ENCODE measurements around the gene NUP210L.
"Not testable (repeated sequence)": the region's sequence is repeated elsewhere in the genome, so short reads cannot be mapped to it uniquely, and the experiment has no call there.

NUP210L gene

DNA sequence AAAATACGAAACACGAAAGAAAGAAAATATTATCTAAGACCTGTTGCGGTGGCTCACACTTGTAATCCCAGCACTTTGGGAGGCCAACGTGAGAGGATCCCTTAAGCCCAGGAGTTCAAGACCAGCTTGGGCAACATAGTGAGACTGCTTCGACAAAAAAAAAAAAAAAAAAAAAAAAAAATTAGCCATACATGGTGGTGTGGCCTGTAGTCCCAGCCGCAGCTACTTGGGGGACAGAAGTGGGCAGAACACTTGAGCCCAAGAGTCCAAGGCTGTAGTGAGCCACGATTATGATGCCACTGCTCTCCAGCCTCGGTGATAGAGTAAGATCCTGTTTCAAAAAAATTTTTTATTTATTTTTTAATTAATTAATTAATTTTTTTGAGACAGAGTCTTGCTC is 167.3 kb downstream of the NUP210L start:
- DNase-seq, result no peak

DNA sequence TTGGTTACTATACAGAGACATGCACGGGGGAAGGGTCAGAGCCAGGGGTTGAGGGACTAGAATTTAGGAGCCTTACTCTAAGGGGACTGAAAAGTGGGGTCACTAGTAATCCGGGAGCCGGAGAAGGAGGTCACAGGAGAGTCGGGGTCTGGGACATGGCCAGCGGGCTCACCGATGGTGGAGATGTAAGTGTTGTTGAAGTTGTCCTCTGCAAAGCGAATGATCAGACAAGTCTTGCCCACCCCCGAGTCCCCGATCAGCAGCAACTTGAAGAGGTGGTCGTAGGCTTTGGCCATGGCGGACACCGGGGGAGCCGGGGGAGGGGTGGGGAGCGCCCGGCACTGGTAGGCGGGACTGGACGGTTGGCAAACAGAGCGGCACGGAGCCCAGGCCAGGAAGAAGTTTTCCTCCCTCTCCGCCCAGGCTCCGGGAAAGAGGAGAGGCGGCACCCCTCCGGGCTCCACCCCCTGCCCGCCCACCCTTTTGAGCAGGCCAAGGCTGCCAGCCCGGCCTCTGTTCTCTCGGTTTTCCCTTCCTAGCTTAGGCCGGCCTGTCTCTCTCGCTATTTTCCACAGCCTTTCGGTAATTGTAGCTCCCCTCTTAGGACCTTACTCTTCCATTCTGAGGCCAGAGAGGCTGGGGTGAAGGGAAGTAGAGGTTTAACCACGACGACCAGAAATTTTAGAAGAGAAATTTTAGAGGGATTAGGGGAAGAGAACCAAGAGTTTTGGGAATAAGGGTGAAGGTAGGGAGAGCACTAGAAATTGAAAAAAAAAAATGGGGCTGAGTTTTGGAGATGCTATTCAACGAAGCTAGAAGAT is 168.7 kb downstream of the NUP210L start, which contains the start of gene RAB13:
RAB13 (minus strand) TSS at position 399 of the 821 bp plus-strand sequence; CDS start at position 296, 103 bp downstream.
- DNase-seq, result no peak

DNA sequence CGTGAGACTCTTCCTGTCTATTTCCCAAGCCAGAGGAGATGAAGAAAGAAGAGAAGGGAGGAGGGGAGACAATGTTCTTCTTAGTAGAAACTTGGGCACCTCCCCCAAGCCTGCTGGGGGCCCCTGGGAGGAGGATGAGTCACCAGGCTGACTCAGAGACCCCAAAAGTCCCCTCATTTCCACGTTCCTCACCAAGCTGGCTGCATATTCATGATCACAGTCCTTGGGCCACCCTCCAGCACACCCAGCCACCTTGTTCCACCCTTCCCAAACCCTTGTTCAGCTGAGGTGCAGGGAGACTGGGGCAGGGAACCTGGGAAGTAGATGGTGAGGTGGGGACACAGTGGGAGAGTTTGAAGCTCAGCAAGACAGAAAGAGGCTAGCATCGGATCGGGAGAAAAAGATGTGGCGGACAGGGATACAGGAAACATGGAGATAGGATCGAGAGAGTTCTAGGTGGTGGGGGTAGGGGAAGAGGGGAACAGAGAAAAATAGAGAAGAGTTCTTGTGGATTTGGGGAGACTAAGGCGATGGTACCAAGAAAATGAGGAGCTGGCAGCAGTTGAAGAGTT is 169.4 kb downstream of the NUP210L start:
- peak; percentile 50 to 61 for DNase-seq

DNA sequence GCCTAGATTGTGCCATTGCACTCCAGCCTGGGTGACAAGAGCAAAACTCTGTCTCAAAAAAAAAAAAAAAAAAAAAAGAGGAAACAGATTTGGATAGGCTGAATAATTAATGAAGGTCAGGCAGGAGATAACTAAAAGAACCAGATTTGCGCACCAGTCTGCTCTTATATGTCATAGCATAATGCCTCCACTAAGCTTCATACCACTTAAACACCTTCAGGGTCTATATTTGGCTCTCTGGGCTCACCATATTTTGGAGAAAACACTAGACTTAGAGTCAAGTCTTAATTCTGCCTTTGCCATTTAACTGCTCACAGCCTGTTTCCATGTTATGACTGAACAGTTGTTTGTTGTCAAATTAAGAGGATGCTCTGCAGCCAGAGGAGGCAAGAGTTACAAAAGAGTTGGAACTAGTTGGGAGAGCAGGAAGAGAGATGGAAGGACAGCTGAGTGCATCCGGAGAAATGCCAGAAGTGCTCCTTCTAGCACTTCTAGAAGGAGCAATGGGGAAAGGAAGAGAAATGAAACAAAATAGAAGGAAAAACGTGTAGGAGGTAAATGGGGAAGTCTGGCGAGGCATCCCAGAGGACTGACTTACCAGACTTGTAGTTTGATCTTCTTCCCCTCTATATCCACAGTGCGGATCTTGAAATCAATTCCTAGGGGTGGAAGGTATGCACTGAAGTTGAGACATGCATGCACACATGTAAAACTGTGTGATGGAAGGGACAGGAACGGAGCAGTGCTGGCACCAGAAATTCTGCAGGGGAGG is 170.6 kb downstream of the NUP210L start:
- DNase-seq, result no peak

DNA sequence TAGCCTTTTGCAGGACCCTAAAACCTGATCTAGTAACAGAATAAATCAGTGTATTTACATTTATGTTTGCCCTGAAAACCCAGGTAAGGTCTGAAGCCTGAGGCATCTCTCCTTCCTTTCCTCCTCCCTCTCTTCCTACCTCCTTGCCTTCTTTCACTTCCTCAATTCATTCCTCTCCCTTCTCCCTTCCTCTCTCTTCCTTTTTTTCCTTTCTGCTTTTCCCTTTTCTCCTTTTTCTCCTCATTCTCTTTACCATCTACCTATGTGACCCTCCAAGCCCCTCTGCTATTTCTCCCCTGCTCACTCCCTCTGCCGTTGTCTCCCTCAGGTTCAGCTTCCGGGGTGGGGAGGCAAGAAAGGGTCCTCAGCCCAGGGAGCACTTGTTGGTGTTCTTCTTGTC is 173.1 kb downstream of the NUP210L start:
- DNase-seq, result not testable (repeated sequence)

DNA sequence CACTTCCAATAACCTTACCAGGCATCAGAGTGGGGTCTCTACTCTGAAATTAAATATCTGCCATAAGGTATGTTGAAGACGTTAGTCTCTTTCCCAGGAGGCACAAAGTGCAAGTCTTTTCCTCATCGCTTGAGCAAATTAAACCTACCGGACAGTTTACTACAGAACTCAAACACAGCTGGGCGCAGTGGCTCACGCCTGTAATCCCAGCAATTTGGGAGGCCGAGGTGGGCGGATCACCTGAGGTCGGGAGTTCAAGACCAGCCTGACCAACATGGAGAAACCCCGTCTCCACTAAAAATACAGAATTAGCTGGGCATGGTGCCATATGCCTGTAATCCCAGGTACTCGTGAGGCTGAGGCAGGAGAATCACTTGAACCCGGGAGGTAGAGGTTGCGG is 175.8 kb downstream of the NUP210L start:
- DNase-seq, result not testable (repeated sequence)

DNA sequence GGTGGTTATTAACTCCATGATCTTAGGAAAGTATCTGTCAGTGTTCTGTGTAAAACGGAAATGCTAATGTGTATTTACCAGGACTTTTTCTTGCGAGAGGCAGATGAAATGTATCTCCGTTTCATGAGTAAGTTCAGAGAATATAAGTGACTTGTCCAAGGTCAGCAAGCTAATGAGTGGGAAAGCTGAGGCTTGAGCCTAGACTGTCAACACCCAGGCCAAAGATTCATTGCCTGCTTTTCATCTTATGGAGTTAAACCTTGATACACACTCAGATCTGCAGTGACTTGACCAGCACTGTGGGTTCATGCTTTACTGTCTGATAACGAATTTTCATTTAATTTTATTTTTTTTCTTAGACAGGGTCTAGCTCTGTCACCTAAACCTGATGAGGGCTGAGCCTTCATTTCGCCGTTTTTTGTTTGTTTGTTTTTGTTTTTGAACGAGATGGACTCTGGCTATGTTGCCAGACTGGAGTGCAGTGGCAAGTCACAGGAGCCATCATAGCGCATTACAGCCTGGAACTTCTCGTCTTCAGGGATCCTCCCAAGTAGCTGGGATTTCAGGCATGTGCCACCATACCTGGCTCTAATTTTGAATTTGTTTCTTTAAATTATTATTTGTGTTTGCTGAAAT is 176.5 kb downstream of the NUP210L start:
- no peak for DNase-seq

DNA sequence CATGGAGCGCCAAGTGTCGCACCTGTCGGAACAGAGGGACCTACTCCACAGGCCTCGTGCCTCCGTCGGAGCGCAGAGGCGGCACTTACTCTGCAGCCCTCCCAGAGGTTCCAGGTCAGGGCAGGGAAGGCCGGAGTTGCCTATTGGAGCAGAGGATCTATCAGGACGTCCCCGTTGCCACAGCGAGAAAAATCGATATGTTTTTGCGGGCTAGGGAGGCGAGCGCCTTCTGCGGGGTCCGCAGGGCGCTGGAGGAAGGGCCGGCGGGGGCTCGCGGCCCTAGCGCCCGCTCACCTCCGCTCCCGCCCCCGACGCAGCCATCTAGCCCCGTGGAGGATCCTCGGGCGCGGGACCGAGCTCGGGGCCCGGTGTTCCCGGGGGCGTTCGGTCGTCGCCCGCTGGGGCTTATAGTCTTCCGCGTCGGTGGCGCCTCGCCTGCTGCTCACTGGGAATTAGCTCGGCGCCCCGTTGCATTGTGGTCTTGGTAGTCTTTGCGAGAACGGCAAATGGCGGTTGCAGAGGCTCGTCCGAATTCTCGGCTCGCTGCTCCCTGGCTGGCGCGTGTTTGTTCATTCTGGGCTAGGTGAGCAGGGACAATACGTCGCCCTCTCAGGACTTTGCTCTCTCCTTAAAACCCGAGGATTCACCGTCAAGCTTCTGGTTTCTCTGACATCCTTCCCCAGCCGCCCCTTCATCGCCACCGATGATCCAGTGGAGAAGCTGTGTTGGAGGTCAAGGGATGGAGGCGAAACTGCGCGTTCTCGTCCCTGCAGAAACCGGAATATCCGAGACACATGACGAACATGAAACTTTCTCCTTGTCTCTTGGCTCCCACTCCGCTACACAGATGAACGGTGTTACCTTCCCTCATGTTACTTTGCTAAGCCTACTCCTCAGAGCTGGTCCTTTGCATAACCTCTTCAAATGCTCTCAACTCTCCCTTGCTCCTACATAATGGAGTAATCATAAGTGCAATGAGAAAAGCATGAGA is 177.3 kb downstream of the NUP210L start, which contains the start of gene JTB:
JTB (minus strand) TSS at position 425 of the 991 bp plus-strand sequence; CDS start at position 3, 422 bp downstream.
- peak; percentile 87 to 89 for DNase-seq

DNA sequence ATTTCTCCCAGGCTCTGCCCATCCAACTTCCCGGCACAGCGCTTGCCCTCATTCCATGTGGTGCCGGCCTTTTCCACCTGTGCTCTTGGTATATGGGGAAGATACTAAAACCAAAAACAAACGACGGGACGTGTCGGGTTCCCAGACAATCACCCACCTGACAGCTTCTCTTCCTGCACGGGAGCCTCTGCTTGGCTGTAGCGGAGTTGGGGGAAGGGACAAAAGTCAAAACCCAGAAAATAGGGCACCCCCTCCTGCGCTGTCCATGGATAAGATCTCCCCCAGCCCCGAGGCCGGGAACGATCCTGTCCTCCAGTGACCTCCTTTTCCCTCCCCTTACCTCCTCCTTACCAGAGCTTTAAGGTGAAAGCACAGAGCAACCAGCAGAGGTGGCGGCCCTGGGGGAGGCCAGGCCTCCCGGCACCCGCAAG is 178.0 kb downstream of the NUP210L start:
- no peak for DNase-seq

DNA sequence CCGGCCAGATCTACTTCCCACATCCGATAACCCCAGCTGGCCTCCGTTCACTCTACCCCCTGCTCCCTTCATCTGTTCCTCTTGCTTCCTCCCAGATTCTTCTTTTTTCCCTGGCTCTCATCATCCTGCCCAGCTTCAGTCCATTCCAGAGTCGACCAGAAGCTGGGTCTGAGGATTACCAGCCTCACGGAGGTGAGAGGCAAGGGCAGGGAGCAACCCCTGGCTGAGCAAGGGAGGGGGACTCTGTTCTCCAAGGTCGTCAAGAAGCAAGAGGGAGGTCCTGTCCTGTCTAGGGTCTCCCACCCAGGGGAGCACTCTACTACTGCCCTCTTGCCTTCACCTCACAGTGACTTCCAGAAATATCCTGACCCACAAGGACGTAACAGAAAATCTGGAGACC is 181.3 kb downstream of the NUP210L start:
- no peak for DNase-seq

DNA sequence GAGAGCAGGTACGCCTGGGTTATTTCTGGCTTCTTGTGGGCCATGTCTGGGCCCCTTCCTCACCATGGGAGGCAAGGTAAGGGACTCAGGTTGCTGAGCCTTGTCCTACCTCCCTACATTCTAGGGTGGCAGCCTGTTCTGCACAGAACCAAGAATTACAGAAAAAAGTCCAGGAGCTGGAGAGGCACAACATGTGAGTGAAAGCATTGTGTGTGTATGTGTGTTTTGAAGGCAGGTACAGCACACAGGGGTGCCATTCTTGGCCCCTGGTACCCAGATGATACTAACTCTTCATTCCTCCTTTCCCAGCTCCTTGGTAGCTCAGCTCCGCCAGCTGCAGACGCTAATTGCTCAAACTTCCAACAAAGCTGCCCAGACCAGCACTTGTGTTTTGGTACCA is 181.8 kb downstream of the NUP210L start:
- DNase-seq, result no peak

DNA sequence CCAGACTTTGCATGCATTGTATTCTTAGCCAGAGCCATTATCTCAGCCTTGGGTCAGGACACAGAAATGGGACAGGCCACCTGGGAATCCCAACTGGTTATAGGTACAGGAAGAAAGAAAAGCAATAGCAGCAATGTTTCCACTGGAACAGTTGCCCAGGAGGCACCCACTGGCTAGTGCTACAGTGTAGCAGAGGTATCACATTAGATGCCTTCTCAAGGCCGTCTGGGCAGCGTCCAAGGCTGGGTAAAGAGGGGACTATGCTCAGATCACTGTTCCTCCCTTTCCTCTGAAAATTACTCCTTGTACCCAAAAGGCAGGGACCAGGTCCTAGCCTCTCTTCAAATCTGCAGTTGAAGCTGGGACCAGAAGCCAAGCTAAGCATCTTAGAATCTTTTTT is 184.5 kb downstream of the NUP210L start:
- no peak for DNase-seq

DNA sequence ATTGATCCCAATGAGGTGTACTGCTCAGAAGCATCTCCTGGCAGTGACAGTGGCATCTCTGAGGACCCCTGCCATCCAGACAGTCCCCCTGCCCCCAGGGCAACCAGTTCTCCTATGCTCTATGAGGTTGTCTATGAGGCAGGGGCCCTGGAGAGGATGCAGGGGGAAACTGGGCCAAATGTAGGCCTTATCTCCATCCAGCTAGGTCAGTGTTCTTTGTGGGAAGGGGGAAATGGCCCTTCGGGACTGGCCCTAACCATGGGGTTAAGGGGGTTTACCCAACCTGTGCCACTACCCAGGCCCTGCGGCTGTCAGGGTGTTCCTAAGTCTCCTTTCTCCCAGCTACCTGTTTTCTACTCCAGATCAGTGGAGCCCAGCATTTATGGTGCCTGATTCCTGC is 185.9 kb downstream of the NUP210L start:
- no peak for DNase-seq

DNA sequence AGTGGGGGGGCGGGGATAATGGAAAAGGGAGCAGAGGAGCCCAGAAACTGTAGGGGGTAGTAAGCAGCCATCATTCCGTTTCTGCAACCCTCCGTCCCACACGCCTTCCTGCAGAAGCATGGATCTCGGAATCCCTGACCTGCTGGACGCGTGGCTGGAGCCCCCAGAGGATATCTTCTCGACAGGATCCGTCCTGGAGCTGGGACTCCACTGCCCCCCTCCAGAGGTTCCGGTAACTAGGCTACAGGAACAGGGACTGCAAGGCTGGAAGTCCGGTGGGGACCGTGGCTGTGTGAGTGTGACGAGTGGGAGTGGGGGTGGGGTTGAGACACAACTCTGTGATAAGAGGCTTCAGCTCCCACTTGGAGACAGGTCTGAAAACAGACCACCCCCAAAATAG is 186.5 kb downstream of the NUP210L start:
- DNase-seq, result no peak

DNA sequence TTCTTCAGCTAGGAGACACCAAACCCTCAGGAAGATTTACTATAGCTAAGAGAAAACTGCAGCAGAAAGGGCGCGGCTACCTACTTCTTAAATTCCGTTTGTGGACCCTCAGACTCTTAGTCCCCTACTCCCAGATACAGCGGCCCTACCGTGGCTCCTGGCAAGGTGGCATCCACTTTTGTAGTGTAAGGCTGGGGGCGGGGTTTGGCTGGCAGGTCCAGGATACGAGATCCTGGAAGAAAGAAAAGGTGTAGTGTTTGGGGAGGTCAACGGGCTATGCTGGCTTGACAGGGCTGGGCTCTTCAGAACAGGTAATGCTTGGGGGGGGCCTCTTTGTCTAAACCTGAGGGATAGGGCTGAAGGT is 186.9 kb downstream of the NUP210L start:
- DNase-seq, result no peak

DNA sequence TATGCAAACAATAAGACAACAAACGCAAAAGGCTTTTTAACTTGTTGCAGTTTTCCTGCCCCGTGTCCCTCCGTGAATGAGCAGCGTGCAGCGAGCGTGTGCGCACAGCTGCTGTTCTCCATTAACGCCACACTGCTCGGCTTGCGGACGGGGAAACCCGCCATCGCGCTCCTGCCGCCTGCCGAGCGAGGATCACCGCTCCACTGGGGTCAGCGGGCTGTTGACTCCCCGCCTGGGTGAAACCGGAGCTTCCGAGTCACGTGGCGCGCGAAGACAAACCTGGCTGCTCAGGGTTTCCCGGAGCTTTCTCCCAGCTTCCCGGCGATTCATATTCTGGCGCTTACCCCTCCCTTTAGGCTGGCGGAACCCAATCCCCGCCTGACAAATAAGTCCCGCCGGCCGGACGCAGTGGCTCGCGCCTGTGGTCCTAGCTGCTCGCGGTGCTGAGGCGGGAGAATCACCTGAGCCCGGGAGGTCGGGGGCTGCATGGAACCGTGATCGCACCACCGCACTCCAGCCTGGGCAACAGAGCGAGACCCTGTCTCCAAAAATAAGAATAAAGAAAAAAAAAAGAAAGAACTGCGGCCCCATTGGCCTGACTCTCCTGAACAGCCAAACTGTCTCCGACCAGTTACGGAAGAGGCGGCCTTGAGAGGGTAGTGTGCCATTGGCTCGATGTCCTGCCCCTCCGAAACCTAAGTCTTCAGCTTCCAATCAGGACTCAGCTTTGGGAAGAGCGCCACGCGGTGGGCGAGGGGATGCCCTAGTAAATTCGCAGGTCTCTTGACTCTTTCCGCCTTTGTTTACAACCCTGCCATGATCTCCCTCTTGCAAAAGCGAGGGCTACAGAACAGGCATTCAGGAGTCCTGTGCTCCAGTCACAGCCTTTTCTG is 187.5 kb downstream of the NUP210L start, which contains the start of gene CREB3L4:
CREB3L4 (plus strand) TSS at position 796 of the 893 bp plus-strand sequence. CDS start 624 bp downstream, outside the sequence.
- DNase-seq, result peak; percentile 82 to 84

DNA sequence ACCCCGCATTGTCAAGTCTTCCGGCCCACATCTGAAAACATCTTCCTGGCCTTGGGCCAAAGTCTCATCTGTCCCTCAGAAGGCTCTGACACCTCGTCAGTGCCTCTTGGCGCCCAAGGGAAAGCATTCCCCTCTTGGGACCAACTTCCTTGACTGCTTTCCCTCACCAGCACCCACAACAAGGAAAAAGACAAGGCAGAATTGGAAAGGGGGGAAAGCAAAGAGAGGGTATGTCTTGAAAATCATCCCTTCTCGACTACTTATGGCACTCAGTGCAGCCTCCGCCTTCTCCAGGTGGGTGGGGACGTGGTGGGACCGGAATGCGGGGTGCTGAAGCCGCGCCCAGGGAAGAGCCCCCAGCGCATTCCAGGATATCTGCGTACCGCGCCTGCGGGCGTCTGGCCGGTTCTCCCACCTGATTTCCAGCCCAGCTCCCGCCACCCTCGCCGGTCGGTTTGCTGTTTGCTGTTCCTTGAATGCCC is 191.0 kb downstream of the NUP210L start:
- DNase-seq, result no peak

DNA sequence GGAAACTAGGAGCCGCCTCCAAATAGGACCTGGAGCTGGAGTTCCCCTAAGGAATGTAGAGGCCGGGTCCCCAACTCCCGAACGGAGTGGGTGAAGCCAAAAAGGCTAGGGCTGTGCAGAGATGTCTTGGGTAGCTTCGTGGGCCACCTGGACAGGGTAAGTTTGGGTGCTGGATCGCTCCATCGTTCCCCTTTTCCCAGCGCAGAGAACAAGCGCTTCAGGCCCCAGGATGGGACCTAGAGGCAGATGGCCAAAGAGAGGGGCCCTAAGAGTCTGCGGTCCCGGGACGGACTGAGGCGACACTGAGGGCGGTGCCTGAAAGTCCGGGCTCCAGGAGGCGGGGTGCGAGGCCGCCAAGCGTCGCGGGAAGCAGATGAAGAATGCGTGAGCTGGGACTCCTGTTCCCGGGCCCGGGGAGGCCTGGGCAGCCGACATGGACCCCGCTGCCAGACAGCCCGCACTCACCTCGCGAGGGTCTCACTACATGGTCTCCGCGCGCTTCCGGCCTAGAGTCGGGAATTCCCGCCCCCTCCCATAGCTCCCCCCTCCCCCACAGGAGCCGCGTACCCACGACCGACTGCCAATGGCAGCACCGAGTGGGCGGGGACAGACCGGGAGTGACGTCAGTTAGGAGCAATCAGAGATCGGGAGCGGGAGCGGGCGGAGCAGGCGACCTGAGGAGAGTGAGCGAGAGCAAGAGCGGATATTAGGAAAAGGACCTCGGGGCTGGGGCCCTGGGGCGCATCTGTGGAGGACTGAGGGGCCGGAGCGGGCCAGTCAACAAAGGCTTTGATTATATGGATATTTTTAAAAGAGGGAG is 191.6 kb downstream of the NUP210L start, which contains the start of gene SLC39A1:
SLC39A1 (minus strand) TSS at position 508 of the 820 bp plus-strand sequence. CDS start 822 bp downstream, outside the sequence.
- DNase-seq, result peak; percentile 97 to 98

Measured in stimulated activated CD4-positive, alpha-beta T cell treated with anti-CD3 and anti-CD28 coated beads, Interleukin-2, amount 100 ng/mL, for 24 hours (primary cell).